NCI-H2196 treated with DMSO at 0.1 percent for 48 hours (cell line): ENCODE measurements around the gene PMS1.
"Not testable (repeated sequence)": the region's sequence is repeated elsewhere in the genome, so short reads cannot be mapped to it uniquely, and the experiment has no call there.

Experiments
- DNase-seq: peaks from one replicate; lab custom pipeline; 2025; ENCODE audit not compliant: unreplicated experiment; lab: John Stamatoyannopoulos, UW

The PMS1 gene

GRCh38 chr2:189803431-189803830, 19.2 kb downstream of the PMS1 start:
- no peak for DNase-seq

- no peak for DNase-seq
These were observed 34.2 kb downstream of the PMS1 start for GRCh38 chr2:189818249-189819038.

- DNase-seq: no peak
These were observed 35.1 kb downstream of the PMS1 start for GRCh38 chr2:189819297-189819704.

GRCh38 chr2:189821953-189822748, 37.9 kb downstream of the PMS1 start:
- no peak for DNase-seq

GRCh38 chr2:189824694-189825396, 40.6 kb downstream of the PMS1 start:
- DNase-seq: no peak

- no peak for DNase-seq
These were observed 41.8 kb downstream of the PMS1 start for GRCh38 chr2:189826039-189826438.

GRCh38 chr2:189829102-189829833, 45.0 kb downstream of the PMS1 start:
- no peak for DNase-seq

GRCh38 chr2:189830510-189830909, 46.3 kb downstream of the PMS1 start:
- DNase-seq: no peak

- DNase-seq: no peak
These were observed 49.8 kb downstream of the PMS1 start for GRCh38 chr2:189834059-189834458.

GRCh38 chr2:189834642-189835041, 50.4 kb downstream of the PMS1 start:
- not testable (repeated sequence) for DNase-seq

GRCh38 chr2:189835855-189836558, 51.8 kb downstream of the PMS1 start:
- no peak for DNase-seq

- no peak for DNase-seq
These were observed 52.4 kb downstream of the PMS1 start for GRCh38 chr2:189836644-189837043.

GRCh38 chr2:189837326-189837725, 53.1 kb downstream of the PMS1 start:
- no peak for DNase-seq

GRCh38 chr2:189841019-189841418, 56.8 kb downstream of the PMS1 start:
- no peak for DNase-seq

GRCh38 chr2:189848276-189848675, 64.0 kb downstream of the PMS1 start:
- no peak for DNase-seq

GRCh38 chr2:189849550-189849949, 65.3 kb downstream of the PMS1 start:
- DNase-seq: no peak

- DNase-seq: no peak
These were observed 67.0 kb downstream of the PMS1 start for GRCh38 chr2:189851174-189851826.

- DNase-seq: no peak
These were observed 69.9 kb downstream of the PMS1 start for GRCh38 chr2:189854187-189854586.

GRCh38 chr2:189854940-189855339, 70.7 kb downstream of the PMS1 start:
- no peak for DNase-seq

- no peak for DNase-seq
These were observed 74.0 kb downstream of the PMS1 start for GRCh38 chr2:189858291-189858690.
